Endothelial cell of umbilical vein (primary cell): ENCODE results near the gene COX7A2L.

Source experiments
- CTCF ChIP-seq, 2 donors: IDR thresholded peaks; 1 replicate in 1 of 2; 2 replicates in 1 of 2; pipeline ENCODE4 v1.5.1; 2011; ENCODE audit warnings: low read length in 2 of 2, mild to moderate bottlenecking in 2 of 2, moderate library complexity in 2 of 2, control low read depth in 1 of 2, inconsistent platforms in 1 of 2, low read depth in 1 of 2; ENCODE audit not compliant: insufficient read depth in 1 of 2; ENCODE audit errors: extremely low read depth in 1 of 2
- EZH2 ChIP-seq: IDR thresholded peaks from 2 replicates; pipeline ENCODE4 v1.6.1; 2012; ENCODE audit warnings: borderline replicate concordance, low read depth, mild to moderate bottlenecking, moderate library complexity, low read length, inconsistent platforms; ENCODE audit not compliant: severe bottlenecking
- MAX ChIP-seq: IDR thresholded peaks from 2 replicates; pipeline ENCODE4 v1.6.1; 2011; ENCODE audit not compliant: insufficient read depth, insufficient read length
- MYC ChIP-seq: IDR thresholded peaks from one replicate; pipeline ENCODE4 v1.6.1; 2011; ENCODE audit warnings: mild to moderate bottlenecking, low read depth, low read length
- POLR2A ChIP-seq: IDR thresholded peaks from 2 replicates; pipeline ENCODE4 v1.6.1; 2012; ENCODE audit warnings: low read depth, mild to moderate bottlenecking, control low read depth, low read length
- POLR2AphosphoS5 ChIP-seq: IDR thresholded peaks from 2 replicates; pipeline ENCODE4 v1.6.1; 2012; ENCODE audit warnings: low read depth, mild to moderate bottlenecking, control low read depth, low read length, moderate library complexity; ENCODE audit not compliant: insufficient read depth

- TF ChIP-seq CTCF (IDR thresholded peaks at IDR 0.05; ENCODE audit: extremely low read depth in 1 of 2, insufficient read depth in 1 of 2, low read depth in 1 of 2, low read length in 2 of 2), result no peak
- TF ChIP-seq MAX, result no peak
- TF ChIP-seq POLR2A, result no peak
- no peak for TF ChIP-seq EZH2
- TF ChIP-seq POLR2AphosphoS5, result no peak
- no peak for TF ChIP-seq MYC
These were observed 29.3 kb downstream of the COX7A2L start for GRCh38 chr2:42331569-42332284.
